HG03354 (cell line): ENCODE data around the gene FPR2.

ENCODE experiments used
- ATAC-seq: cut with Tn5 transposase; IDR thresholded peaks from one replicate; pipeline ENCODE4 v1.9.1; 2021; ENCODE audit warnings: mild to moderate bottlenecking; ENCODE audit not compliant: unreplicated experiment, poor library complexity, severe bottlenecking

The FPR2 gene

GRCh38 chr19:51760697-51761356 is at the start of gene FPR2:
Gene FPR2 (plus strand): TSS chr19:51761180. CDS start chr19:51768659, 7,479 bp downstream.
- ATAC-seq, result no peak

- ATAC-seq, result no peak
Observed at GRCh38 chr19:51711702-51712101, 49.3 kb upstream of the FPR2 start.

- no peak for ATAC-seq
Observed at GRCh38 chr19:51712461-51713081, 48.4 kb upstream of the FPR2 start.

GRCh38 chr19:51713319-51714285 is 47.4 kb upstream of the FPR2 start:
- no peak for ATAC-seq

GRCh38 chr19:51714848-51715247 is 46.1 kb upstream of the FPR2 start:
- no peak for ATAC-seq

- no peak for ATAC-seq
Observed at GRCh38 chr19:51715850-51716249, 45.1 kb upstream of the FPR2 start.

GRCh38 chr19:51716925-51717324 is 44.1 kb upstream of the FPR2 start:
- ATAC-seq, result no peak

GRCh38 chr19:51719251-51719988 is 41.6 kb upstream of the FPR2 start:
- no peak for ATAC-seq

- no peak for ATAC-seq
Observed at GRCh38 chr19:51721905-51722304, 39.1 kb upstream of the FPR2 start.

GRCh38 chr19:51722492-51722891 is 38.5 kb upstream of the FPR2 start:
- ATAC-seq, result no peak

- ATAC-seq, result no peak
Observed at GRCh38 chr19:51724543-51724942, 36.4 kb upstream of the FPR2 start.

- ATAC-seq, result no peak
Observed at GRCh38 chr19:51726049-51726448, 34.9 kb upstream of the FPR2 start.

GRCh38 chr19:51727349-51727880 is 33.6 kb upstream of the FPR2 start:
- no peak for ATAC-seq

- no peak for ATAC-seq
Observed at GRCh38 chr19:51729781-51730180, 31.2 kb upstream of the FPR2 start.

GRCh38 chr19:51733742-51734522 is 27.0 kb upstream of the FPR2 start:
- ATAC-seq, result no peak

- no peak for ATAC-seq
Observed at GRCh38 chr19:51735759-51736449, 25.1 kb upstream of the FPR2 start.

GRCh38 chr19:51737389-51737788 is 23.6 kb upstream of the FPR2 start:
- no peak for ATAC-seq

- no peak for ATAC-seq
Observed at GRCh38 chr19:51737924-51738323, 23.1 kb upstream of the FPR2 start.
